Left ventricle myocardium inferior (tissue), 1 donor: Measurements from ENCODE around the gene TBC1D20. TPM values are rescaled to one million over a fixed set of nuclear protein-coding genes. Genes with fewer than 3 reads are reported as not detected.
A peak's percentile ranks its signal among the peaks of the same experiment; 100 is the strongest.
"Not testable (repeated sequence)": the region's sequence is repeated elsewhere in the genome, so short reads cannot be mapped to it uniquely, and the experiment has no call there.

ENCODE experiments used
- DNase-seq: peaks from one replicate; pipeline ENCODE4 v3.0.0-alpha.2; 2020
- H3K27ac ChIP-seq: fragments of 200-600 bp; replicated peaks from 2 replicates; pipeline ENCODE4 v1.8.0; 2021
- H3K27me3 ChIP-seq: fragments of 200-600 bp; 2 replicates; pipeline ENCODE4 v1.8.0; 2021; ENCODE audit warnings: low read depth
- H3K36me3 ChIP-seq: fragments of 200-600 bp; 2 replicates; pipeline ENCODE4 v1.8.0; 2021
- H3K4me1 ChIP-seq: fragments of 200-600 bp; 2 replicates; pipeline ENCODE4 v1.8.0; 2021
- H3K4me3 ChIP-seq: fragments of 200-600 bp; 2 replicates; pipeline ENCODE4 v1.8.0; 2021; ENCODE audit warnings: mild to moderate bottlenecking, moderate library complexity
- H3K9me3 ChIP-seq: fragments of 200-600 bp; replicated peaks from 2 replicates; pipeline ENCODE4 v1.8.0; 2021
- intact Hi-C: fragments of 100-400 bp; cut with micrococcal nuclease; formaldehyde crosslinking; loops from one replicate; pipeline ENCODE4 v1.11.0; 2022
- long read RNA-seq: library from polyadenylated mRNA; unstranded; transcript quantifications from one replicate; pipeline ENCODE4 v2.0.0, GENCODE V29; 2021
- total RNA-seq: library from RNA; stranded (reverse); fragmentation: NEBNext Ultra II Directional; extraction: Animal tissue kit (Norgen Biotek cat#: 25700); gene quantifications from one replicate; pipeline ENCODE4 v1.2.1, GENCODE V29; 2021
- TF ChIP-seq, protein P1 (sequence below): fragments of 200-600 bp; IDR thresholded peaks from 2 replicates; pipeline ENCODE4 v1.8.0; 2021; ENCODE audit warnings: antibody characterized with exemption, mild to moderate bottlenecking, borderline replicate concordance
- donor health status: DM: no; HTN: yes; CAD: no; lungs with severe emphysema.

The TBC1D20 gene, protein sequence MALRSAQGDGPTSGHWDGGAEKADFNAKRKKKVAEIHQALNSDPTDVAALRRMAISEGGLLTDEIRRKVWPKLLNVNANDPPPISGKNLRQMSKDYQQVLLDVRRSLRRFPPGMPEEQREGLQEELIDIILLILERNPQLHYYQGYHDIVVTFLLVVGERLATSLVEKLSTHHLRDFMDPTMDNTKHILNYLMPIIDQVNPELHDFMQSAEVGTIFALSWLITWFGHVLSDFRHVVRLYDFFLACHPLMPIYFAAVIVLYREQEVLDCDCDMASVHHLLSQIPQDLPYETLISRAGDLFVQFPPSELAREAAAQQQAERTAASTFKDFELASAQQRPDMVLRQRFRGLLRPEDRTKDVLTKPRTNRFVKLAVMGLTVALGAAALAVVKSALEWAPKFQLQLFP
- 23.0 TPM for total RNA-seq
- long read RNA-seq, full-length matches to known transcripts = 87 of 118 reads
- long read RNA-seq, partial matches to known transcripts = 14 of 118 reads
- long read RNA-seq, other reads (novel, unspliced or antisense) = 17 of 118 reads

DNA sequence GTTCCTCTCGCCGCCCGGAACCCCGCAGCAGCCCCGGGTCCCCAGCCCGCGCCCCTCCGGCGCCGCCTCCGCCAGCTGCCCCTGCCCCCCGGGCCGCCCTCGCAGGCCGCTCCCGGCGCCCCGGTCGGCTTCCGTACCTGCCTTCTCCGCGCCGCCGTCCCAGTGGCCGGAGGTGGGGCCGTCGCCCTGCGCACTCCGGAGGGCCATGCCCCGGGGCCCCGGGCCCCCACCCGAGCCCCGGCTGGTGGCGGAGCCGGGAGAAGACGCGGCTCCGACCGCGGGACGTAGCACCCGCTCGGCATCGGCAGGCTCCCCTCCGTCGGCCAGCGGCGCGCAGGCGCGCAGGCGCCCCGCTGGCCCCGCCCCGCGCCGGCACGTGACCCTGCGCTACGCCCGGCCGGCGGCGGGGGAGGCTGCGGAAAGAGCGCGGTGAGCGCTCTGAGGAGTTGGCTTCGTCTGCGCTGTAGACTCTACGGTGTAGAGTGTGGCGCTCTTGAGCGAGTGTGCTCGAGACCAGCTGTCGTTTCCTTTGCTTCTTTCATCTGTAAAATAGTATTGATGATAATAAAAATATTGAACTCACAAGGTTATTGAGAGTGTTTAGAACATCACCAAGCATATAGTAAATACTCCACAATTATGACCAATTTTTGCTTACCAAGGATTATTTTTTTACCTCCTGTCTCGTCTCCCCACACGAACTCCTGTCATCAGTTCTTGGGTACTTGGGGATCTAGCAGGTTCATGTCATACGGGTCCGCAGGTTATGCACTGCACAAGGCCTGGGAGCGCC, at the start of gene TBC1D20:
TSS of gene TBC1D20 (minus strand) at position 335 of the 793 bp plus-strand sequence. CDS start at position 207, 128 bp downstream.
- intact Hi-C loops = no loop called here
- peak within 1 kb of the TSS; percentile 95 for H3K27ac ChIP-seq
- DNase-seq = peak; percentile 84
- peak within 1 kb of the TSS; percentile 79 for H3K4me3 ChIP-seq
- peaks cover 53% of the 10 kb centered on the region for H3K4me1 ChIP-seq
- no peaks in the 10 kb centered on the region for H3K27me3 ChIP-seq
- TF ChIP-seq, protein P1, sequence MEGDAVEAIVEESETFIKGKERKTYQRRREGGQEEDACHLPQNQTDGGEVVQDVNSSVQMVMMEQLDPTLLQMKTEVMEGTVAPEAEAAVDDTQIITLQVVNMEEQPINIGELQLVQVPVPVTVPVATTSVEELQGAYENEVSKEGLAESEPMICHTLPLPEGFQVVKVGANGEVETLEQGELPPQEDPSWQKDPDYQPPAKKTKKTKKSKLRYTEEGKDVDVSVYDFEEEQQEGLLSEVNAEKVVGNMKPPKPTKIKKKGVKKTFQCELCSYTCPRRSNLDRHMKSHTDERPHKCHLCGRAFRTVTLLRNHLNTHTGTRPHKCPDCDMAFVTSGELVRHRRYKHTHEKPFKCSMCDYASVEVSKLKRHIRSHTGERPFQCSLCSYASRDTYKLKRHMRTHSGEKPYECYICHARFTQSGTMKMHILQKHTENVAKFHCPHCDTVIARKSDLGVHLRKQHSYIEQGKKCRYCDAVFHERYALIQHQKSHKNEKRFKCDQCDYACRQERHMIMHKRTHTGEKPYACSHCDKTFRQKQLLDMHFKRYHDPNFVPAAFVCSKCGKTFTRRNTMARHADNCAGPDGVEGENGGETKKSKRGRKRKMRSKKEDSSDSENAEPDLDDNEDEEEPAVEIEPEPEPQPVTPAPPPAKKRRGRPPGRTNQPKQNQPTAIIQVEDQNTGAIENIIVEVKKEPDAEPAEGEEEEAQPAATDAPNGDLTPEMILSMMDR = peak; percentile 15
- no peaks in the 10 kb centered on the region for H3K9me3 ChIP-seq
- no peaks in the 10 kb centered on the region for H3K36me3 ChIP-seq

DNA sequence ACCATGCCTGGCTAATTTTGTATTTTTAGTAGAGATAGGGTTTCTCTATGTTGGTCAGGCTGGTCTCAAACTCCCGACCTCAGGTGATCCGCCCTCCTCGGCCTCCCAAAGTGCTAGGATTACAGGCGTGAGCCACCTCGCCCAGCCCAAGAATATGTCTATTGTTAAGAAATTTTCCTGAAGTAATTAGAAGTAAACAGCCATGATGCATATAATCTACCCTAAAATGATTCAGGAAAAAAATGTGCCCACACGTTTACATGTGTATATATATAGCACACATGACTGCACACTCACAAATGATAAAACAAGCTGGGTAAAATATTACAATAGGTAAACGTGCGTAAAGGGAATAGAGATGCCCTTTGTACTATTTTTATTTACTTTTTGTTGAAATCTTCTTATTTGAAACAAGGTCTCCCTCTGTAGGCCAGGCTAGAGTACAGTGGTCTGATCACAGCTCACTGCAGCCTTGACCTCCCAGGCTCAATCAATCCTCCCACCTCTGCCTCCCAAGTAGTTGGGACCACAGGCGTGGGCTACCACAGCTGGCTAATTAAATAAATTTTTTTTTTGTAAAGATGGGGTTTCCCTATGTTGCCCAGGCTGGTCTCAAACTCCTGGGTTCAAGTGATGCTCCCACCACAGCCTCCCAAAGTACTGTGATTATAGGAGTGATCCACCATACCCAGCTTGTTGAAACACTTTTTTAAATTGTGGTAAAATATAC, 48.2 kb upstream of the TBC1D20 start:
- intact Hi-C loops, H3K4me3 ChIP-seq, H3K27me3 ChIP-seq, DNase-seq, H3K9me3 ChIP-seq, H3K27ac ChIP-seq: not testable (repeated sequence)
- Histone ChIP-seq H3K36me3 (peaks cover 21% of the 10 kb centered on the region), H3K4me1 (peaks cover 88% of the 10 kb centered on the region)

DNA sequence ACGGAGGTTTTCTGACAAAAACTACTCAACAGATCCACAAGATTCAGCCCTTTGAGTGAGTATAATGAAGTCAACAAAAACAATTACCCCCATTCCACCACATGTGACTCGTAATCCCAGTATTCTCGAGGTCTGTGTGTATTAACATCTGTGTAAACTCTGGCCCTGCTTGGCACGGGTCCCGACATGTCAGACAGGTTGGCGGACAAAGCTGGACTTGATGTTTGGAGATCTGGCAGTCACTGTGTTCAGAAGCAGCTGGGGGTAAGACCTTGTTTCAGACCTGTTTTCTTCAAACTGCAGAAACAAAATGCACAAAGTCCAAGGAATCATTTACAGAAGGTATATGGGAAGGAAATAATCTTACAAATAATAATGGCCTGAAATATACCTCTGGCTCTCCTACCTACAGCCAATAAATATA, 46.0 kb upstream of the TBC1D20 start:
- DNase-seq, H3K27me3 ChIP-seq, H3K4me3 ChIP-seq, intact Hi-C loops, H3K27ac ChIP-seq, H3K9me3 ChIP-seq: not testable (repeated sequence)
- H3K4me1 ChIP-seq = peaks cover 66% of the 10 kb centered on the region
- peaks cover 42% of the 10 kb centered on the region for H3K36me3 ChIP-seq

DNA sequence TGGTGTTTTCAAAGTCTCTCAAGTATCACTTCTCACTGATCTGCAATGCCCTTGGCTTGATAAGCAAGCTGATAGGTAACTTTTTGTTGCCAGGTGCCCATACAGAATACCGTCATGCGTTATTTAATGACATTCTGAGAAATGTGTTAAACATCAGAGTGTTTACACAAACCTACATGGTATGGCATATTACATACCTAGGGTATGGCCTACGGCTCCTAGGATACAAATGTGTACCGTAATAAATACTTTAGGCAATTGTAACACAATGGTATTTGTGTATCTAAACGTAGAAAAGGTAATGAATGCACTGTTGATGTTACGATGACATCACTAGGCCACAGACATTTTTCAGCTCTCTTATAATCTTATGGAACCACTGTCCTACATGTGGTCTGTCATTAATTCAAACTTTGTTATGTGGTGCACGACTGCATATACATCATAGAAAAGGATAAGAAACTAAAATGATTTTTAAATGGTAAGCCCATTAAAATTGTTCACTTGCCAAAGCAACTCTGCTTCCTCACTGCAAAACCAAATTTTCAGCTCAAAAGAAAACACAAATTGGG, 45.5 kb upstream of the TBC1D20 start:
- Histone ChIP-seq H3K36me3 (peaks cover 47% of the 10 kb centered on the region), H3K9me3 (no peaks in the 10 kb centered on the region)

DNA sequence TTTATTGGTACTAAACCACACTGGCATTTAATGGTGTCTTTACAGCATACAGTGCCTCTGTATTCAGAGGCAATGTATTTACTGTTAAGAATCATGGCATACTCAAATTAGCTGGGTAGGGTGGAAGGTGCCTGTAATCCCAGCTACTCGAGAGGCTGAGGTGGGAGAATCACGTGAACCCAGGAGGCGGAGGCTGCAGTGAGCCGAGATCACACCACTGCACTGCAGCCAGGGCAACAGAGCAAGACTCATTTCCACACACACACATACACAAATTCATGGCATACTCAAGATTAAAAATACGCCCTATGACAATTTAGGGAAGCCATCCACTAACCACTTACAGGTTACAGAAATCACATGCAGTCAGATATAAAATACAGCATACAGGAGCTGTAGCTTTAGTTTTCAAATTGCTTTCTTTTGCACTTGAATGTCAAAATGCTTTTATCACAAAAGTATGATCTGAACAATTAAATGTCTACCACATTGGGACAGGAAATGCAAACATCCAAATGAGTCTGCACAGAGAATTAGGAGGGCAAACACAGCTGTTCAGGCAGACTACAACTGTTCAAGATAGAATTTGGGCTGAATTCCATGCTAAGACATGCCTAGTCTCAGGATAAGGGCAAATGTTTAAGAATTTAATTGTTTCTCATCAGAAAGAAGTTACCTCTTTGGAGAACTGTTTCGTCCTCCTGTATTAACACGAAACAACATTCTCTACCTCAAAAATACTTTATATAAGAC, 44.8 kb upstream of the TBC1D20 start:
- TF ChIP-seq, protein P1 = no peak
- Histone ChIP-seq H3K4me1 (peaks cover 55% of the 10 kb centered on the region), H3K36me3 (peaks cover 54% of the 10 kb centered on the region), H3K27ac (no peak overlapping the region), H3K9me3 (no peaks in the 10 kb centered on the region), H3K27me3 (no peaks in the 10 kb centered on the region), H3K4me3 (no peak overlapping the region)
- intact Hi-C loops = no loop called here
- DNase-seq = no peak

More for the DNA sequence above, 45.5 kb upstream of the TBC1D20 start:
- no peak for DNase-seq
- intact Hi-C loops = no loop called here
- Histone ChIP-seq H3K27ac (no peak overlapping the region), H3K4me3 (no peak overlapping the region), H3K4me1 (peaks cover 61% of the 10 kb centered on the region), H3K27me3 (no peaks in the 10 kb centered on the region)
- TF ChIP-seq, protein P1 = no peak
